Astrocyte of the spinal cord (primary cell): ENCODE data around the gene NFU1.
"Not testable (repeated sequence)": the region's sequence is repeated elsewhere in the genome, so short reads cannot be mapped to it uniquely, and the experiment has no call there.

Experiments used
- DNase-seq: peaks from one replicate; pipeline ENCODE4 v3.0.0; 2011; ENCODE audit warnings: low read depth, low spot score
- H3K4me3 ChIP-seq: 2 replicates; pipeline ENCODE4 v1.5.1; 2011; ENCODE audit warnings: low read depth, mild to moderate bottlenecking, low read length, moderate library complexity
- CTCF ChIP-seq: IDR thresholded peaks from 2 replicates; pipeline ENCODE4 v1.5.1; 2012; ENCODE audit warnings: low read depth, mild to moderate bottlenecking, low read length, inconsistent platforms
- in situ Hi-C: cut with HindIII; loops from 2 replicates; pipeline ENCODE4 v1.10.0; 2017; ENCODE audit warnings: low sequenced_read_pairs

NFU1 gene

DNA sequence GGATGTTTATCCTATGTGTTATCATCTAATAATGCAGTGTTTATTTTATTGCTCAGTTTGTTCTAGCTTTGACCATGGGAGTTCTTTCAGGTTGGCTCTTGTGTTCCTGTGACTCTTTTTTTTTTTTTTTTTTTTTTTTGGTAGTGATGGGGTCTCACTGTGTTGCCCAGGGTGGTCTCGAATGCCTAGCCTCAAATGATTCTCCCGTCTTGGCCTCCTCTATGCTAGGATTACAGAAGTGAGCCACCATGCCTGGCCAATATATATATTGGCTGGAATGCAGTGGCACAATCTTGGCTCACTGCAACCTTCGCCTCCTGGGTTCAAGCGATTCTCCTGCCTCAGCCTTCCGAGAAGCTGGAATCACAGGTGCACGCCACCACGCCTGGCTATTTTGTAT lies 18.9 kb upstream of the NFU1 start:
- H3K4me3 ChIP-seq = no peak overlapping the region
- no peak for DNase-seq
- TF ChIP-seq CTCF = no peak
- in situ Hi-C loops = no loop called here

- in situ Hi-C loops = no loop called here
- no peak for TF ChIP-seq CTCF
- H3K4me3 ChIP-seq = no peak overlapping the region
- DNase-seq = no peak
Measured at GRCh38 chr2:69454976-69455375, 17.7 kb upstream of the NFU1 start.

DNA sequence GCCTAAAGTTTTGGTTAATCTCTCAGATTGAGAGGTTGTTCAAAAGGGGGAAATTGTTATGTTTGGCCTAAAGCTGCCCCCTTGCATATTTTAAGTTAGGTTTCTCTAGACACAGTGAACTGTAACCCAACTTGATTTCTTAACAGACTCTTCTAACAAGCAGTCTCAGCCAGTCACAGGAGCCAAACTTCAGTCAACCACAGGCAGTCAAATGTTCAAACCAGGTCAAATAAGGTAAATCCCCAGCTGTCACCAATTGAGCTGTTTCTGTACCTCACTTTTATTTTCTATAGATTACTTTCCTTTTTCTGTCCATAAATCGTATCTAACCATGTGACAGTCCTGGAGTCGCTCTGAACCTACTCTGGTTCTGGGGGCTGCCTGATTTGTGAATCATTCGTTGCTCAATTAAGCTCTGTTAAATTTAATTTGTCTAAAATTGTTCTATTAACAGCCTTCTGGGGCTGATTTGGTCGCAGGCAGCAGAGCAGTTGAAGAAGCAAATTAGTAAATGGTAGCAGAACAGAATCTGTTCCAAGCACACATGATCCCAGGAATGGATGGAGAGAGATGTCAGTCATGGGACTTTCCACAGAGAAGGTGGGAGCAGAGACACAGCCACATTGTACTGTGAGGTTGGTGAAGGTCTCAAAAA lies 16.4 kb upstream of the NFU1 start:
- no peak for TF ChIP-seq CTCF
- H3K4me3 ChIP-seq = no peak overlapping the region
- in situ Hi-C loops = no loop called here
- no peak for DNase-seq

GRCh38 chr2:69452687-69453086 lies 15.5 kb upstream of the NFU1 start:
- in situ Hi-C loops = no loop called here
- TF ChIP-seq CTCF = no peak
- no peak overlapping the region for H3K4me3 ChIP-seq
- DNase-seq = no peak

DNA sequence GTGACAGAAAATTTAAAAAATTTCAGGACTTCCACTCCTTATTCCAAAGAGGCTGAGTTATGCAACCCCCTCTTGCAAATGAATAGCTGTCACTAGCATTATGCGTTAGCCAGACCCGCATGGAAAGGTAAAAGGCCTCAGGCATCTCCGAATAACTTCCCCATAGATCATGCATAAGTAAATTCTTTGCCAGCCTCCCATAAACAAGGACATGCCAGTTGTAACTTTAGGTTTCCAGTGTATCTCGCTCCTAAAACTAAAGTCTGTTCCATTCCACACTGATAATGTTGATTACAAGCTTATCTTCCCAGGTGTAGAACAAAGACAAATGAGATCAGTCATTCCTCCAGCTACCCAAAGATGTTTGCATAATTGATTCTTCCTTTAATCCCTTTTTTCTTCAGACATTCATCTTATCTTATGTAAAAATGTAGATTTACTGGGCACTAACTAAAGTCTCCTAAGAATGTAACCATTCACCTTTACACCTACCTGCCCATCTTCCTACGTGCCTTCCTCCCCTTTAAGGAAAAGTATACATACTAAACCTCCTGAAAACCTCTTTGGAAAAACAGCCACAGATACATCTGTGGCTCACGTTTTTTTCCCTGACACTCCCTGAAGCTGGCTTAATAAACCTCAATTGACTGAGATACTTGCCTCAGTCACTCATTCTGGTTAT lies 13.6 kb upstream of the NFU1 start:
- H3K4me3 ChIP-seq = no peak overlapping the region
- no peak for DNase-seq
- in situ Hi-C loops = no loop called here
- TF ChIP-seq CTCF = no peak

DNA sequence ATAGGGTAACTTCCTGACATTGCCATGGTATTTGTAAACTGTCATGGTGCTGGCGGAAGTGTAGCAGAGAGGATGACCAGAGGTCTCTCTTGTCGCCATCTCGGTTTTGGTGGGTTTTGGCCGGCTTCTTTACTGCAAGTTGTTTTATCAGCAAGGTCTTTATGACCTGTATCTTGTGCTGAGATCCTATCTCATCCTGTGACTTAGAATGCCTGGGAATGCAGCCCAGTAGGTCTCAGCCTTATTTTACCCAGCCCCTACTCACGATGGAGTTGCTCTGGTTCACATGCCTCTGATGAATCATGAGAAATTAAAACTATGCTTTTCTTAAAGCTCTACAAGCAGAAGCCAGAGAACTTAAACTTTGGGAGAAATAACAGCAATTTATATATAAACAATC lies 12.7 kb upstream of the NFU1 start:
- TF ChIP-seq CTCF = no peak
- in situ Hi-C loops = no loop called here
- DNase-seq = peak; percentile 19
- no peak overlapping the region for H3K4me3 ChIP-seq

DNA sequence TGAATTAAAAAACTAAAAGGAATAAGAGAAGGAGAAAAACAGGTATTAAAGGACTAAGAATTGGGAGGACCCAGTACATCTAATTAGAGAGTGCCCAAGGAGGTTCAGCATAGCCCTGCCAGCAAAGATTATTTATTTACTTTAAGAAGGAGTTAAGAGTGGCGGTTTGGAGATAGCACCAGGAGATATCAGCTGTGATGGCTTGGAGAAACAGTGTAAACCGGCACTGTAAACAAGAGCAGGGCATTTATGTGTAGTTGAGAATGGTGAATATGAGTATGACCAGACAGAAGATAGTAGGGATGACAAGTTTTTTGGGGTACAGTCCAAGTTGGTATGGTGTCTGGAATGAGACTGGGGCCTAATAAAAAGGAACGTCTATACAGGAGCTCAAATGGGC lies 6.4 kb upstream of the NFU1 start:
- DNase-seq, H3K4me3 ChIP-seq, in situ Hi-C loops: not testable (repeated sequence)

- in situ Hi-C loops, H3K4me3 ChIP-seq, DNase-seq: not testable (repeated sequence)
Measured at GRCh38 chr2:69439499-69439898, 2.3 kb upstream of the NFU1 start.
